Spleen (tissue), 11 donors: Measurements from ENCODE around the gene GNPAT. TPM values are rescaled to one million over a fixed set of nuclear protein-coding genes. Genes with fewer than 3 reads are reported as not detected.
A peak's percentile ranks its signal among the peaks of the same experiment; 100 is the strongest.

Experiments
- DNase-seq: peaks from one replicate; pipeline ENCODE4 v3.0.0-alpha.2; 2020
- H3K27ac ChIP-seq, 8 donors: fragments of 200-600 bp; sonication (generic) in 7 of 8; 1 replicate in 4 of 8; 2 replicates in 4 of 8; pipeline versions ENCODE4 v1.5.0 to v1.8.0; 2016 to 2021; ENCODE audit warnings: inconsistent platforms in 4 of 8, mild to moderate bottlenecking in 4 of 8, moderate library complexity in 1 of 8
- H3K27me3 ChIP-seq, 7 donors: fragments of 200-600 bp; sonication (generic) in 6 of 7; replicated peaks in 1 of 7; 1 replicate in 4 of 7; 2 replicates in 3 of 7; pipeline versions ENCODE4 v1.5.0 to v1.8.0; 2016 to 2021; ENCODE audit warnings: inconsistent platforms in 3 of 7, mild to moderate bottlenecking in 1 of 7
- H3K36me3 ChIP-seq, 6 donors: fragments of 200-600 bp; sonication (generic) in 5 of 6; 1 replicate in 4 of 6; 2 replicates in 2 of 6; pipeline versions ENCODE4 v1.5.0 to v1.8.0; 2016 to 2021; ENCODE audit warnings: inconsistent platforms in 2 of 6
- H3K4me1 ChIP-seq, 6 donors: fragments of 200-600 bp; sonication (generic) in 5 of 6; 1 replicate in 3 of 6; 2 replicates in 3 of 6; pipeline versions ENCODE4 v1.5.0 to v1.8.0; 2016 to 2021; ENCODE audit warnings: inconsistent platforms in 3 of 6
- H3K4me3 ChIP-seq, 8 donors: fragments of 200-600 bp; sonication (generic) in 7 of 8; 1 replicate in 4 of 8; 2 replicates in 4 of 8; pipeline versions ENCODE4 v1.5.0 to v1.8.0; 2016 to 2021; ENCODE audit warnings: inconsistent platforms in 4 of 8, mild to moderate bottlenecking in 4 of 8, moderate library complexity in 2 of 8
- H3K9me3 ChIP-seq, 8 donors: fragments of 200-600 bp; sonication (generic) in 7 of 8; 1 replicate in 4 of 8; 2 replicates in 4 of 8; pipeline versions ENCODE4 v1.5.0 to v1.8.0; 2016 to 2021; ENCODE audit warnings: inconsistent platforms in 4 of 8
- POLR2A ChIP-seq, 3 donors: fragments of 450-650 bp; IDR thresholded peaks; one replicate each; pipeline ENCODE4 v1.5.1; 2017; ENCODE audit warnings: antibody characterized with exemption in 3 of 3, mild to moderate bottlenecking in 1 of 3
- POLR2AphosphoS5 ChIP-seq, 3 donors: sonication (generic); formaldehyde crosslinking; IDR thresholded peaks; one replicate each; pipeline ENCODE4 v1.5.1; 2017; ENCODE audit warnings: antibody characterized with exemption in 3 of 3
- WGBS, 5 donors: extraction: QIAGEN DNeasy Blood & Tissue Kit in 3 of 5; methylation state at CpG; one replicate each; pipeline versions ENCODE4 v1.1.5 to v1.1.7; 2013 to 2018; 5-methylcytosine and 5-hydroxymethylcytosine counted together
- intact Hi-C: fragments of 100-400 bp; cut with DNase I; formaldehyde crosslinking; loops from one replicate; pipeline ENCODE4 v1.15.0; 2023; ENCODE audit warnings: low total_unique reads
- polyA plus RNA-seq, 3 donors: library from polyadenylated mRNA; stranded (reverse); fragments of 200-250 nt; gene quantifications; one replicate each; pipeline ENCODE4 v1.2.1, GENCODE V29; 2013
- total RNA-seq, 7 donors: library from RNA; depleted of rRNA in 3 of 7; stranded (reverse); fragments of >200 nt in 3 of 7; fragmentation: NEBNext Ultra II Directional in 4 of 7; extraction: Animal tissue kit (Norgen Biotek cat#: 25700) in 4 of 7; gene quantifications; one replicate each; pipeline versions ENCODE4 v1.1.0 to v1.2.1, GENCODE V29; 2016 to 2021
- TF ChIP-seq, protein P1 (sequence below), 11 experiments: fragments of 200-600 bp in 7 of 11; fragments of 450-650 bp in 4 of 11; sonication (generic) in 4 of 11; IDR thresholded peaks in 8 of 11; conservative IDR thresholded peaks in 3 of 11; 1 replicate in 7 of 11; 2 replicates in 4 of 11; pipeline versions ENCODE4 v1.4.0 to v1.8.0; 2016 to 2021; ENCODE audit warnings: antibody characterized with exemption in 11 of 11, inconsistent platforms in 4 of 11, mild to moderate bottlenecking in 1 of 11
- donor health status: healthy with polysubstance abuse.
- donor health status: DM: no; HTN: no; CAD: no; lungs with moderate emphysema.
- donor health status: DM: no; HTN: no; CAD: no.
- donor health status: Bipolar disorder and iron deficiency.
- donor health status: healthy.
- donor health status: DM: no; HTN: no; CAD: no.
- donor health status: DM: yes; HTN: yes; CAD: no.

GNPAT gene
- total and polyA plus RNA-seq, 10 donors: 27.7 to 42.9 (median 34.0) TPM

DNA sequence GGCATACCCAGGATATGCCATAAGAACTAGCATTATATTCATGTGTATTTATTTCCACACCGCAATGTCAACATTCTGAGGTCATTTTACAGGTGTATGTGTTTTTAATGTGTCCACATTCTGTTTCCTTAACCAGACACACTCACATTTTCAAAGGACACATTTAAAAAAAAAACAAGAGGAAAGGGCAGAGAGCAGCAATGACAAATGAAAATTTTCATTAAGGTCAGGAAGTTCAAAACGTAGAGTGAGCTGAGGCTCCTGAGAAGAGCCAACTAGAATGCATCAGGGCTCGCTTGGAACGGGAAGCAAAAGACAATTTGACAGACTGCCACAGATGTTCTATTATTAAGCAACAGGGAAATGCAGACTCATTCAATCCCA lies 4.8 kb upstream of the GNPAT start:
- Histone ChIP-seq H3K4me1 (peaks cover 7 to 87% (median 40%) of the 10 kb centered on the region in 6 donors), H3K9me3 (no peaks in the 10 kb centered on the region), H3K4me3 (no peak overlapping the region), H3K27me3 (no peaks in the 10 kb centered on the region), H3K36me3 (peaks cover 0 to 68% (median 26%) of the 10 kb centered on the region in 6 donors), H3K27ac (no peak overlapping the region)
- TF ChIP-seq POLR2AphosphoS5 (IDR thresholded peaks at IDR 0.05) (no peak), POLR2A (IDR thresholded peaks at IDR 0.05) (no peak)
- TF ChIP-seq, protein P1, sequence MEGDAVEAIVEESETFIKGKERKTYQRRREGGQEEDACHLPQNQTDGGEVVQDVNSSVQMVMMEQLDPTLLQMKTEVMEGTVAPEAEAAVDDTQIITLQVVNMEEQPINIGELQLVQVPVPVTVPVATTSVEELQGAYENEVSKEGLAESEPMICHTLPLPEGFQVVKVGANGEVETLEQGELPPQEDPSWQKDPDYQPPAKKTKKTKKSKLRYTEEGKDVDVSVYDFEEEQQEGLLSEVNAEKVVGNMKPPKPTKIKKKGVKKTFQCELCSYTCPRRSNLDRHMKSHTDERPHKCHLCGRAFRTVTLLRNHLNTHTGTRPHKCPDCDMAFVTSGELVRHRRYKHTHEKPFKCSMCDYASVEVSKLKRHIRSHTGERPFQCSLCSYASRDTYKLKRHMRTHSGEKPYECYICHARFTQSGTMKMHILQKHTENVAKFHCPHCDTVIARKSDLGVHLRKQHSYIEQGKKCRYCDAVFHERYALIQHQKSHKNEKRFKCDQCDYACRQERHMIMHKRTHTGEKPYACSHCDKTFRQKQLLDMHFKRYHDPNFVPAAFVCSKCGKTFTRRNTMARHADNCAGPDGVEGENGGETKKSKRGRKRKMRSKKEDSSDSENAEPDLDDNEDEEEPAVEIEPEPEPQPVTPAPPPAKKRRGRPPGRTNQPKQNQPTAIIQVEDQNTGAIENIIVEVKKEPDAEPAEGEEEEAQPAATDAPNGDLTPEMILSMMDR (IDR thresholded peaks at IDR 0.05 in 8 of 11, conservative IDR thresholded peaks at IDR 0.05 in 3 of 11): no peak
- WGBS, 5 donors: 48 to 73% (median 65%) methylated on average over 4 of the region's 4 CpGs
- intact Hi-C loops: no loop called here
- DNase-seq: no peak

DNA sequence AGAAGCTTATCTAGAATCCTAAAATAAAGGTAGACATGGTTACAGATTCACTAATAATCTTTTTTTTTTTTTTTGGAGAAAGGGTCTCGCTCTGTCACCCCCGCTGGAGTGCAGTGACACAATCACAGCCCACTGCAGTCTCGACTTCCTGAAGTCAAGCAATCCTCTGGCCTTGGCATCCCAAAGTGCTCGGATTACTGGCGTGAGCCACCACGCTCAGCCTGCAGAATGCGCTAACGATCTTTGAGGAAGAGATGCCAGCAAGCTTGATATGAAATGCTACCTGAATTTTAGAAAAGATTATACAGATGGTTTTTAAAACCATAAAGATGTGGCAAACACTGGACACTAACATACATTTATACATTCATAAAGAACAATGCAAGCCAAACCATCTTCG lies 4.1 kb upstream of the GNPAT start:
- intact Hi-C loops: no loop called here
- Histone ChIP-seq H3K36me3 (peaks cover 0 to 61% (median 25%) of the 10 kb centered on the region in 6 donors), H3K4me3 (no peak overlapping the region), H3K27ac (no peak overlapping the region), H3K9me3 (no peaks in the 10 kb centered on the region), H3K27me3 (no peaks in the 10 kb centered on the region), H3K4me1 (peaks cover 9 to 92% (median 43%) of the 10 kb centered on the region in 6 donors)
- TF ChIP-seq POLR2AphosphoS5 (IDR thresholded peaks at IDR 0.05) (no peak), POLR2A (IDR thresholded peaks at IDR 0.05) (no peak)
- TF ChIP-seq, protein P1 (IDR thresholded peaks at IDR 0.05 in 8 of 11, conservative IDR thresholded peaks at IDR 0.05 in 3 of 11): no peak
- WGBS, 5 donors: 85 to 90% (median 88%) methylated on average over 9 of the region's 9 CpGs
- DNase-seq: no peak

DNA sequence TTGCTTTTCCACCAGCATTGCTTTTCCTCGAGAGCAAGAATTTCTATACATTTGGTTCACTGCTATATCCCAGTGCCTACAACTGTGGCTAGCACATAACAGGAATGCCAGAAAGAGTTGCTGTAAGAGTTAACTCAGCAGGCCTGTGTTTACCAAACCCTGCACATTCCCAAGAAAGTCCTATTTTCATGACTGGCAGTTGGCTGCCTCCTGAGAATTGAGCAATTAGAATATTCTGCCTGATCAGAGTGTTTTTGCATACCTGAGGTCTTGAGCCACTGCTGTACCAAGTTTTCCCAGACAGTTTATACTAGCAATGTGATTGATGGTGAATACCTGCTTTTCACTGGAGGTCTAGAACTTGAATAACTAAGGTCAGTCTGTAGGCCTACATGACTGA lies 2.7 kb upstream of the GNPAT start:
- no peak for TF ChIP-seq POLR2A (IDR thresholded peaks at IDR 0.05)
- TF ChIP-seq, protein P1 (IDR thresholded peaks at IDR 0.05 in 8 of 11, conservative IDR thresholded peaks at IDR 0.05 in 3 of 11): no peak
- TF ChIP-seq POLR2AphosphoS5 (IDR thresholded peaks at IDR 0.05): no peak
- WGBS, 5 donors: 94 to 100% (median 98%) methylated on average over 1 of the region's 1 CpG
- H3K36me3 ChIP-seq: peaks cover 0 to 55% (median 25%) of the 10 kb centered on the region in 6 donors
- H3K27ac ChIP-seq: no peak overlapping the region
- peaks cover 15 to 92% (median 47%) of the 10 kb centered on the region in 6 donors for H3K4me1 ChIP-seq
- no peak overlapping the region for H3K4me3 ChIP-seq
- H3K9me3 ChIP-seq: no peaks in the 10 kb centered on the region
- DNase-seq: no peak
- H3K27me3 ChIP-seq: no peaks in the 10 kb centered on the region
- intact Hi-C loops: no loop called here

DNA sequence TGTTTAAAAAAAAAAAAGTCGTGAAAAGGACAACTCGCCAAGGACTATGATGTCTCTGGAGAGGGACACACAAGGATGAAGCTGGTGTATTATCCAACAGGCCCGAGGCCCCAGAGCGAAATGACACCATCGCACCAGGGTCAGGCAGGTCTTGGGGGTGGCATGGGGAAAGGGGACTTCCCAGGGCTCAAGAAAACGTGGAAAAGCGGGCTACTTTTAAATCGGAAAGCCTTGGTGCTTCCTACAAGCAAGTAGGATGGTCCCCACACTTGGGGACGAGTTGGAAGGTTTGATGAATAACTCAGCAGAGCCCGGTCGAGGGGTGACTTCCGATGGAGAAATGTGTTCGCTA lies 505 bp upstream of the GNPAT start:
- Histone ChIP-seq H3K4me3 (peak overlapping the region; percentile 65 to 89 (median 78)), H3K36me3 (peaks cover 0 to 37% (median 25%) of the 10 kb centered on the region in 6 donors), H3K9me3 (no peaks in the 10 kb centered on the region), H3K27me3 (no peaks in the 10 kb centered on the region), H3K4me1 (peaks cover 15 to 93% (median 55%) of the 10 kb centered on the region in 6 donors), H3K27ac (peak overlapping the region; percentile 79 to 89 (median 86))
- no peak for DNase-seq
- WGBS, 5 donors: 1 to 5% (median 2%) methylated on average over 13 of the region's 13 CpGs
- TF ChIP-seq POLR2AphosphoS5 (IDR thresholded peaks at IDR 0.05): no peak
- no peak for TF ChIP-seq POLR2A (IDR thresholded peaks at IDR 0.05)
- TF ChIP-seq, protein P1 (IDR thresholded peaks at IDR 0.05 in 8 of 11, conservative IDR thresholded peaks at IDR 0.05 in 3 of 11): no peak
- intact Hi-C loops: loop anchor here (10.0 kb wide), 1 partner anchor 94 kb away; the partner anchor contains the start of genes EXOC8 and SPRTN
